Neural cell (in vitro differentiated cells): ENCODE results near the gene LACTBL1. TPM values are rescaled to one million over a fixed set of nuclear protein-coding genes. Genes with fewer than 3 reads are reported as not detected.

Source experiments
- H2AFZ ChIP-seq: fragments of 200-600, 300-800 bp; sonication (generic), shearing (Covaris generic); 2 replicates; pipeline ENCODE4 v1.6.0; 2014; ENCODE audit warnings: low read depth, mild to moderate bottlenecking, antibody characterized with exemption, low read length, moderate library complexity
- H3F3A ChIP-seq: fragments of 200-600 bp; shearing (Covaris generic); 2 replicates; pipeline ENCODE4 v1.6.1; 2016; ENCODE audit warnings: mild to moderate bottlenecking, moderate library complexity, mixed read lengths, antibody characterized with exemption, low read length; ENCODE audit not compliant: insufficient read depth, poor library complexity, severe bottlenecking
- H3K27ac ChIP-seq: fragments of 200-600, 300-800 bp; sonication (generic), shearing (Covaris generic); 2 replicates; pipeline ENCODE4 v1.5.1; 2014; ENCODE audit warnings: mild to moderate bottlenecking, low read length, moderate library complexity
- H3K27me3 ChIP-seq: fragments of 300-800, 200-600 bp; sonication (generic), shearing (Covaris generic); 2 replicates; pipeline ENCODE4 v1.6.0; 2014; ENCODE audit warnings: mild to moderate bottlenecking, low read depth, low read length, moderate library complexity; ENCODE audit not compliant: insufficient read depth
- H3K36me3 ChIP-seq: fragments of 300-800, 200-600 bp; sonication (generic), shearing (Covaris generic); 2 replicates; pipeline ENCODE4 v1.5.1; 2014; ENCODE audit warnings: mild to moderate bottlenecking, antibody characterized with exemption, low read length, moderate library complexity; ENCODE audit not compliant: insufficient read depth
- H3K4me2 ChIP-seq: fragments of 300-800, 200-600 bp; sonication (generic), shearing (Covaris generic); 2 replicates; pipeline ENCODE4 v1.6.0; 2014; ENCODE audit warnings: mild to moderate bottlenecking, low read length
- H3K4me3 ChIP-seq: fragments of 300-800, 200-600 bp; sonication (generic), shearing (Covaris generic); 2 replicates; pipeline ENCODE4 v1.5.1; 2014; ENCODE audit warnings: mild to moderate bottlenecking, low read length, moderate library complexity
- H3K79me2 ChIP-seq: fragments of 200-600 bp; shearing (Covaris generic); replicated peaks from 2 replicates; pipeline ENCODE4 v1.6.0; 2014; ENCODE audit warnings: mild to moderate bottlenecking, low read length, moderate library complexity; ENCODE audit not compliant: insufficient read depth
- H3K9ac ChIP-seq: fragments of 300-800, 200-600 bp; sonication (generic), shearing (Covaris generic); 2 replicates; pipeline ENCODE4 v1.6.1; 2016; ENCODE audit warnings: mild to moderate bottlenecking, low read length, mixed read lengths
- H3K9me2 ChIP-seq: fragments of 200-600 bp; shearing (Covaris generic); 2 replicates; pipeline ENCODE4 v1.6.1; 2016; ENCODE audit warnings: mild to moderate bottlenecking, low read length, mixed read lengths; ENCODE audit not compliant: insufficient read depth
- H3K9me3 ChIP-seq: fragments of 200-600, 300-800 bp; sonication (generic), shearing (Covaris generic); 2 replicates; pipeline ENCODE4 v1.6.1; 2016; ENCODE audit warnings: mild to moderate bottlenecking, mixed run types, low read length, moderate library complexity, mixed read lengths
- H4K20me1 ChIP-seq: fragments of 200-600 bp; shearing (Covaris generic); 2 replicates; pipeline ENCODE4 v1.6.1; 2016; ENCODE audit warnings: mild to moderate bottlenecking, mixed run types; ENCODE audit not compliant: insufficient read depth
- CTCF ChIP-seq: fragments of 450-650 bp; IDR thresholded peaks from 2 replicates; pipeline ENCODE4 v1.5.1; 2014; ENCODE audit warnings: antibody characterized with exemption, mild to moderate bottlenecking, moderate library complexity; ENCODE audit not compliant: poor library complexity, severe bottlenecking
- EP300 ChIP-seq: fragments of 450-650 bp; conservative IDR thresholded peaks from 2 replicates; pipeline ENCODE4 v1.6.1; 2014; ENCODE audit warnings: antibody characterized with exemption, mild to moderate bottlenecking, moderate library complexity; ENCODE audit not compliant: poor library complexity, severe bottlenecking
- EZH2 ChIP-seq: fragments of 200-600, 300-800 bp; shearing (Covaris generic), sonication (generic); IDR thresholded peaks from 2 replicates; pipeline ENCODE4 v1.6.1; 2014; ENCODE audit warnings: antibody characterized with exemption, low read length, borderline replicate concordance, mild to moderate bottlenecking; ENCODE audit not compliant: insufficient read depth, poor library complexity, severe bottlenecking
- POLR2AphosphoS5 ChIP-seq: IDR thresholded peaks from 2 replicates; pipeline ENCODE4 v1.6.1; 2012
- RAD21 ChIP-seq: fragments of 450-650 bp; conservative IDR thresholded peaks from 2 replicates; pipeline ENCODE4 v1.6.1; 2014; ENCODE audit warnings: antibody characterized with exemption, mild to moderate bottlenecking, moderate library complexity
- REST ChIP-seq: IDR thresholded peaks from 2 replicates; pipeline ENCODE4 v1.6.1; 2012; ENCODE audit warnings: borderline replicate concordance
- SMC3 ChIP-seq: fragments of 450-650 bp; conservative IDR thresholded peaks from 2 replicates; pipeline ENCODE4 v1.6.1; 2014; ENCODE audit warnings: antibody characterized with exemption, mild to moderate bottlenecking, moderate library complexity; ENCODE audit not compliant: poor library complexity
- TAF1 ChIP-seq: IDR thresholded peaks from 2 replicates; pipeline ENCODE4 v1.6.1; 2012; ENCODE audit warnings: low read depth
- polyA plus RNA-seq: library from polyadenylated mRNA; depleted of rRNA; stranded (reverse); fragments of >200 nt; gene quantifications from 2 replicates; pipeline ENCODE4 v1.2.3, GENCODE V29; 2014

The LACTBL1 gene
- polyA plus RNA-seq, 1 donor from 2014 or later, result not detected

- TF ChIP-seq EZH2, result no peak
- TF ChIP-seq SMC3, result no peak
- no peak for TF ChIP-seq EP300
- no peak for TF ChIP-seq RAD21
- TF ChIP-seq TAF1, result no peak
- TF ChIP-seq CTCF, result no peak
- TF ChIP-seq REST, result no peak
- TF ChIP-seq POLR2AphosphoS5, result no peak
- H4K20me1 ChIP-seq, result no peaks in the 10 kb centered on the region
- H3K4me3 ChIP-seq, result no peak overlapping the region
- no peak overlapping the region for H3K27ac ChIP-seq
- H3K36me3 ChIP-seq, result no peaks in the 10 kb centered on the region
- H3K79me2 ChIP-seq, result no peaks in the 10 kb centered on the region
- no peaks in the 10 kb centered on the region for H3K9me3 ChIP-seq
- H3K9ac ChIP-seq, result no peak overlapping the region
- no peaks in the 10 kb centered on the region for H3K9me2 ChIP-seq
- H3K4me2 ChIP-seq, result no peak overlapping the region
- no peak overlapping the region for H2AFZ ChIP-seq
- H3F3A ChIP-seq, result no peaks in the 10 kb centered on the region
- no peaks in the 10 kb centered on the region for H3K27me3 ChIP-seq
Observed at GRCh38 chr1:22920026-22920733, 52.5 kb downstream of the LACTBL1 start.

- no peak overlapping the region for H2AFZ ChIP-seq
Observed at GRCh38 chr1:22919341-22920025, 53.2 kb downstream of the LACTBL1 start.

More at GRCh38 chr1:22919341-22920025, 53.2 kb downstream of the LACTBL1 start:
- Histone ChIP-seq H3K4me2 (no peak overlapping the region), H3K9me3 (no peaks in the 10 kb centered on the region), H3F3A (no peaks in the 10 kb centered on the region), H3K27me3 (no peaks in the 10 kb centered on the region), H3K9ac (no peak overlapping the region), H3K79me2 (no peaks in the 10 kb centered on the region), H3K4me3 (no peak overlapping the region), H3K9me2 (no peaks in the 10 kb centered on the region), H3K36me3 (no peaks in the 10 kb centered on the region), H4K20me1 (no peaks in the 10 kb centered on the region), H3K27ac (no peak overlapping the region)
- no peak for TF ChIP-seq TAF1
- no peak for TF ChIP-seq REST
- no peak for TF ChIP-seq EP300
